ENCODE data around the gene WDFY4. TPM values are rescaled to one million over a fixed set of nuclear protein-coding genes. Genes with fewer than 3 reads are reported as not detected.

Gene WDFY4
- total and polyA plus RNA-seq, 9 of the 15 experiments (the other 6 are each of a cell fraction or from before 2014, with no cell fraction given): 0.01 to 0.02 (median 0.01) TPM; not detected in 6

DNA sequence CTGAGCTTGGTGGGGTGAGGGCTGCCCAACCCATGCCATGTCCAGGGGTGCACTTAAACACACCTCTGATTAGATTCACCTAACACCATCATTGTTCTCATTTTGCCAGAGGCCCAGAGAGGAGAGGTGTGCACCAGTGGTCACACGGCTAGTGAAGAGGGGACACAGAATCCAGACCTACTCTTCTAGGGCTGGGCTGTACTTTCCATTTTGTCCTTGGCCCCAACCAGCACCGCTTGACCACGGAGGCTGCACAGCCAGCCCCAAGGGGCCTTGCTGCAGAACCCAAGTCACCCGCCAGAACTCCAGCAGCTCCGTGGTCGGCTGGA, 246 bp upstream of the WDFY4 start:
- H3K4me3 ChIP-seq: no peak overlapping the region
- intact Hi-C loops (cut with micrococcal nuclease): no loop called here
- no peaks in the 10 kb centered on the region for H3K36me3 ChIP-seq (ENCODE audit: control insufficient read depth, insufficient read depth, low read length)
- H4K20me1 ChIP-seq (replicated peaks; ENCODE audit: control insufficient read depth, insufficient read depth, low read length): no peaks in the 10 kb centered on the region
- H3K4me1 ChIP-seq (replicated peaks in 1 of 2; ENCODE audit: control insufficient read depth in 2 of 2, insufficient read depth in 2 of 2, low read length in 2 of 2): peaks cover 0 to 7% of the 10 kb centered on the region in 2 experiments; a peak in 1 of 5 replicates
- H2AFZ ChIP-seq (ENCODE audit: low read depth, low read length): no peak overlapping the region
- ATAC-seq: peak; percentile 33; the same call in 2 of the 3 replicates
- in situ Hi-C loops (cut with MboI): no loop called here
- H3K27ac ChIP-seq (ENCODE audit: extremely low read depth, low read depth, low read length): no peak overlapping the region
- FAIRE-seq: no peak
- peaks cover 23 to 24% of the 10 kb centered on the region in 2 experiments; a peak in 4 of 5 replicates for H3K27me3 ChIP-seq (ENCODE audit: control insufficient read depth in 2 of 2, insufficient read depth in 2 of 2, low read length in 2 of 2)
- H3K4me2 ChIP-seq (ENCODE audit: insufficient read depth, low read length): no peak overlapping the region
- WGBS (ENCODE audit: insufficient coverage, low coverage, missing lambda C conversion rate): 5% methylated on average over 6 of the region's 6 CpGs
- POLR2A ChIA-PET: interaction anchor here (0.7 to 1.3 kb wide), 3 partner anchors 10 to 229 kb away, joined by 3 to 5 read pairs (median 3); no protein-coding TSS in a partner anchor
- H3K9ac ChIP-seq (ENCODE audit: insufficient read depth in 1 of 2, low read depth in 2 of 2, low read length in 2 of 2): no peak overlapping the region
- H3K79me2 ChIP-seq (ENCODE audit: control insufficient read depth, insufficient read depth, low read length): no peaks in the 10 kb centered on the region
- no peak for DNase-seq (ENCODE audit: extremely low read depth in 1 of 4, low spot score in 3 of 4)
- CTCF ChIA-PET (ENCODE audit: low intra/inter-chr PET ratio): no interaction called here
- BruUV-seq (replicated peaks): no TSS peak
- no peaks in the 10 kb centered on the region for H3K9me1 ChIP-seq (ENCODE audit: control insufficient read depth, insufficient read depth, low read length)
- no peaks in the 10 kb centered on the region for H3K9me3 ChIP-seq (replicated peaks; ENCODE audit: control insufficient read depth, insufficient read depth, low read depth, low read length)
- TF ChIP-seq, protein P1, sequence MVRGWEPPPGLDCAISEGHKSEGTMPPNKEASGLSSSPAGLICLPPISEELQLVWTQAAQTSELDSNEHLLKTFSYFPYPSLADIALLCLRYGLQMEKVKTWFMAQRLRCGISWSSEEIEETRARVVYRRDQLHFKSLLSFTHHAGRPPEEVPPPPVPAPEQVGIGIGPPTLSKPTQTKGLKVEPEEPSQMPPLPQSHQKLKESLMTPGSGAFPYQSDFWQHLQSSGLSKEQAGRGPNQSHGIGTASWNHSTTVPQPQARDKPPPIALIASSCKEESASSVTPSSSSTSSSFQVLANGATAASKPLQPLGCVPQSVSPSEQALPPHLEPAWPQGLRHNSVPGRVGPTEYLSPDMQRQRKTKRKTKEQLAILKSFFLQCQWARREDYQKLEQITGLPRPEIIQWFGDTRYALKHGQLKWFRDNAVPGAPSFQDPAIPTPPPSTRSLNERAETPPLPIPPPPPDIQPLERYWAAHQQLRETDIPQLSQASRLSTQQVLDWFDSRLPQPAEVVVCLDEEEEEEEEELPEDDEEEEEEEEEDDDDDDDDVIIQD (CRISPR knock-in tag; IDR thresholded peaks at IDR 0.05): no peak
- TF ChIP-seq CEBPG (CRISPR knock-in tag; IDR thresholded peaks at IDR 0.05) (no peak), CEBPG (tag; conservative IDR thresholded peaks at IDR 0.05 in 1 of 2, IDR thresholded peaks at IDR 0.05 in 1 of 2) (no peak), KDM5B (IDR thresholded peaks at IDR 0.05; ENCODE audit: insufficient replicate concordance, low read depth, low read length) (no peak), ZKSCAN8 (CRISPR knock-in tag; IDR thresholded peaks at IDR 0.05) (no peak), ZNF184 (CRISPR knock-in tag; IDR thresholded peaks at IDR 0.05) (no peak), NCOA4 (IDR thresholded peaks at IDR 0.05; ENCODE audit: partially characterized antibody) (no peak)
- TF ChIP-seq, protein P2, sequence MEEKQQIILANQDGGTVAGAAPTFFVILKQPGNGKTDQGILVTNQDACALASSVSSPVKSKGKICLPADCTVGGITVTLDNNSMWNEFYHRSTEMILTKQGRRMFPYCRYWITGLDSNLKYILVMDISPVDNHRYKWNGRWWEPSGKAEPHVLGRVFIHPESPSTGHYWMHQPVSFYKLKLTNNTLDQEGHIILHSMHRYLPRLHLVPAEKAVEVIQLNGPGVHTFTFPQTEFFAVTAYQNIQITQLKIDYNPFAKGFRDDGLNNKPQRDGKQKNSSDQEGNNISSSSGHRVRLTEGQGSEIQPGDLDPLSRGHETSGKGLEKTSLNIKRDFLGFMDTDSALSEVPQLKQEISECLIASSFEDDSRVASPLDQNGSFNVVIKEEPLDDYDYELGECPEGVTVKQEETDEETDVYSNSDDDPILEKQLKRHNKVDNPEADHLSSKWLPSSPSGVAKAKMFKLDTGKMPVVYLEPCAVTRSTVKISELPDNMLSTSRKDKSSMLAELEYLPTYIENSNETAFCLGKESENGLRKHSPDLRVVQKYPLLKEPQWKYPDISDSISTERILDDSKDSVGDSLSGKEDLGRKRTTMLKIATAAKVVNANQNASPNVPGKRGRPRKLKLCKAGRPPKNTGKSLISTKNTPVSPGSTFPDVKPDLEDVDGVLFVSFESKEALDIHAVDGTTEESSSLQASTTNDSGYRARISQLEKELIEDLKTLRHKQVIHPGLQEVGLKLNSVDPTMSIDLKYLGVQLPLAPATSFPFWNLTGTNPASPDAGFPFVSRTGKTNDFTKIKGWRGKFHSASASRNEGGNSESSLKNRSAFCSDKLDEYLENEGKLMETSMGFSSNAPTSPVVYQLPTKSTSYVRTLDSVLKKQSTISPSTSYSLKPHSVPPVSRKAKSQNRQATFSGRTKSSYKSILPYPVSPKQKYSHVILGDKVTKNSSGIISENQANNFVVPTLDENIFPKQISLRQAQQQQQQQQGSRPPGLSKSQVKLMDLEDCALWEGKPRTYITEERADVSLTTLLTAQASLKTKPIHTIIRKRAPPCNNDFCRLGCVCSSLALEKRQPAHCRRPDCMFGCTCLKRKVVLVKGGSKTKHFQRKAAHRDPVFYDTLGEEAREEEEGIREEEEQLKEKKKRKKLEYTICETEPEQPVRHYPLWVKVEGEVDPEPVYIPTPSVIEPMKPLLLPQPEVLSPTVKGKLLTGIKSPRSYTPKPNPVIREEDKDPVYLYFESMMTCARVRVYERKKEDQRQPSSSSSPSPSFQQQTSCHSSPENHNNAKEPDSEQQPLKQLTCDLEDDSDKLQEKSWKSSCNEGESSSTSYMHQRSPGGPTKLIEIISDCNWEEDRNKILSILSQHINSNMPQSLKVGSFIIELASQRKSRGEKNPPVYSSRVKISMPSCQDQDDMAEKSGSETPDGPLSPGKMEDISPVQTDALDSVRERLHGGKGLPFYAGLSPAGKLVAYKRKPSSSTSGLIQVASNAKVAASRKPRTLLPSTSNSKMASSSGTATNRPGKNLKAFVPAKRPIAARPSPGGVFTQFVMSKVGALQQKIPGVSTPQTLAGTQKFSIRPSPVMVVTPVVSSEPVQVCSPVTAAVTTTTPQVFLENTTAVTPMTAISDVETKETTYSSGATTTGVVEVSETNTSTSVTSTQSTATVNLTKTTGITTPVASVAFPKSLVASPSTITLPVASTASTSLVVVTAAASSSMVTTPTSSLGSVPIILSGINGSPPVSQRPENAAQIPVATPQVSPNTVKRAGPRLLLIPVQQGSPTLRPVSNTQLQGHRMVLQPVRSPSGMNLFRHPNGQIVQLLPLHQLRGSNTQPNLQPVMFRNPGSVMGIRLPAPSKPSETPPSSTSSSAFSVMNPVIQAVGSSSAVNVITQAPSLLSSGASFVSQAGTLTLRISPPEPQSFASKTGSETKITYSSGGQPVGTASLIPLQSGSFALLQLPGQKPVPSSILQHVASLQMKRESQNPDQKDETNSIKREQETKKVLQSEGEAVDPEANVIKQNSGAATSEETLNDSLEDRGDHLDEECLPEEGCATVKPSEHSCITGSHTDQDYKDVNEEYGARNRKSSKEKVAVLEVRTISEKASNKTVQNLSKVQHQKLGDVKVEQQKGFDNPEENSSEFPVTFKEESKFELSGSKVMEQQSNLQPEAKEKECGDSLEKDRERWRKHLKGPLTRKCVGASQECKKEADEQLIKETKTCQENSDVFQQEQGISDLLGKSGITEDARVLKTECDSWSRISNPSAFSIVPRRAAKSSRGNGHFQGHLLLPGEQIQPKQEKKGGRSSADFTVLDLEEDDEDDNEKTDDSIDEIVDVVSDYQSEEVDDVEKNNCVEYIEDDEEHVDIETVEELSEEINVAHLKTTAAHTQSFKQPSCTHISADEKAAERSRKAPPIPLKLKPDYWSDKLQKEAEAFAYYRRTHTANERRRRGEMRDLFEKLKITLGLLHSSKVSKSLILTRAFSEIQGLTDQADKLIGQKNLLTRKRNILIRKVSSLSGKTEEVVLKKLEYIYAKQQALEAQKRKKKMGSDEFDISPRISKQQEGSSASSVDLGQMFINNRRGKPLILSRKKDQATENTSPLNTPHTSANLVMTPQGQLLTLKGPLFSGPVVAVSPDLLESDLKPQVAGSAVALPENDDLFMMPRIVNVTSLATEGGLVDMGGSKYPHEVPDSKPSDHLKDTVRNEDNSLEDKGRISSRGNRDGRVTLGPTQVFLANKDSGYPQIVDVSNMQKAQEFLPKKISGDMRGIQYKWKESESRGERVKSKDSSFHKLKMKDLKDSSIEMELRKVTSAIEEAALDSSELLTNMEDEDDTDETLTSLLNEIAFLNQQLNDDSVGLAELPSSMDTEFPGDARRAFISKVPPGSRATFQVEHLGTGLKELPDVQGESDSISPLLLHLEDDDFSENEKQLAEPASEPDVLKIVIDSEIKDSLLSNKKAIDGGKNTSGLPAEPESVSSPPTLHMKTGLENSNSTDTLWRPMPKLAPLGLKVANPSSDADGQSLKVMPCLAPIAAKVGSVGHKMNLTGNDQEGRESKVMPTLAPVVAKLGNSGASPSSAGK (IDR thresholded peaks at IDR 0.05): no peak
